ENCODE measurements around the gene BLOC1S3. TPM values are rescaled to one million over a fixed set of nuclear protein-coding genes. Genes with fewer than 3 reads are reported as not detected.

The BLOC1S3 gene
- total and polyA plus RNA-seq, 2 of the 4 experiments (the other 2 are of a cell fraction) = 1.1 to 4.9 TPM

- Histone ChIP-seq H4K5ac (ENCODE audit: low read depth, low read length) (no peak overlapping the region), H2AK9ac (replicated peaks; ENCODE audit: low read depth, low read length, poor library complexity) (no peak overlapping the region), H3K79me1 (ENCODE audit: low read depth in 1 of 2, low read length in 2 of 2) (no peaks in the 10 kb centered on the region), H3K9me3 (ENCODE audit: control insufficient read depth, insufficient read depth, low read length) (no peaks in the 10 kb centered on the region), H4K20me1 (ENCODE audit: insufficient read depth, low read length) (no peaks in the 10 kb centered on the region; the same call in 1 of the 2 replicates), H3K27ac (ENCODE audit: insufficient read depth, low read length) (no peak overlapping the region), H3K56ac (ENCODE audit: extremely low read depth, insufficient read depth, low read length) (no peak overlapping the region), H2BK15ac (ENCODE audit: low read depth, low read length) (no peak overlapping the region), H3K4ac (ENCODE audit: low read depth, low read length) (no peak overlapping the region), H3K23ac (ENCODE audit: low read depth, low read length) (no peak overlapping the region; the same call in 1 of the 2 replicates), H4K91ac (ENCODE audit: insufficient read depth, low read depth, low read length) (no peak overlapping the region), H2BK120ac (ENCODE audit: low read depth, low read length) (no peak overlapping the region), H2AFZ (replicated peaks; ENCODE audit: low read length, poor library complexity) (peak overlapping the region; percentile 61), H3K4me2 (ENCODE audit: low read depth, low read length) (peak overlapping the region; percentile 94), H3K18ac (ENCODE audit: low read depth, low read length) (no peak overlapping the region), H3K4me3 (ENCODE audit: insufficient read depth, low read depth, low read length) (peak overlapping the region; percentile 27), H4K8ac (ENCODE audit: low read depth in 2 of 2, low read length in 2 of 2) (no peak overlapping the region), H3K14ac (replicated peaks; ENCODE audit: low read depth, low read length) (no peak overlapping the region), H2AK5ac (ENCODE audit: low read depth, low read length) (no peak overlapping the region), H3K36me3 (ENCODE audit: control insufficient read depth, insufficient read depth, low read length) (no peaks in the 10 kb centered on the region), H3K4me1 (ENCODE audit: control insufficient read depth, insufficient read depth, low read length) (peaks cover 2% of the 10 kb centered on the region; the same call in 1 of the 2 replicates), H3K9ac (ENCODE audit: low read depth, low read length) (no peak overlapping the region), H3K27me3 (ENCODE audit: control insufficient read depth, insufficient read depth, low read length) (peaks cover 69% of the 10 kb centered on the region), H2BK20ac (ENCODE audit: low read depth, low read length) (no peak overlapping the region), H3K9me1 (ENCODE audit: insufficient read depth, low read length) (no peaks in the 10 kb centered on the region), H2BK5ac (ENCODE audit: low read depth, low read length, poor library complexity, severe bottlenecking) (no peak overlapping the region)
- in situ Hi-C loops (cut with MboI; ENCODE audit: low sequenced_read_pairs) = no loop called here
- ChIA-PET CTCF (no interaction called here), POLR2A (ENCODE audit: unreplicated experiment) (no interaction called here)
- BruUV-seq (replicated peaks) = no TSS peak
- no peak for TF ChIP-seq ELK1 (IDR thresholded peaks at IDR 0.05; ENCODE audit: borderline replicate concordance, low read depth, low read length)
- no peak for TF ChIP-seq CEBPB (IDR thresholded peaks at IDR 0.05; ENCODE audit: low read depth, low read length)
- peak; percentile 83 for ATAC-seq (ENCODE audit: low read depth)
- WGBS, 2 experiments (ENCODE audit: extremely low coverage in 2 of 2, insufficient read length in 1 of 2) = 5% methylated on average over 23 of the region's 46 CpGs; no CpG with 5 or more reads in 1 of the 2 experiments
- no peak for DNase-seq
- dilution Hi-C loops (cut with HindIII; ENCODE audit: low sequenced_read_pairs, unreplicated experiment) = no loop called here
- intact Hi-C loops (cut with micrococcal nuclease) = no loop called here
These were observed 38.8 kb downstream of the BLOC1S3 start for GRCh38 chr19:45217193-45217956.
